Measurements from ENCODE around the gene NFIX.
A peak's percentile ranks its signal among the peaks of the same experiment; 100 is the strongest.

DNA sequence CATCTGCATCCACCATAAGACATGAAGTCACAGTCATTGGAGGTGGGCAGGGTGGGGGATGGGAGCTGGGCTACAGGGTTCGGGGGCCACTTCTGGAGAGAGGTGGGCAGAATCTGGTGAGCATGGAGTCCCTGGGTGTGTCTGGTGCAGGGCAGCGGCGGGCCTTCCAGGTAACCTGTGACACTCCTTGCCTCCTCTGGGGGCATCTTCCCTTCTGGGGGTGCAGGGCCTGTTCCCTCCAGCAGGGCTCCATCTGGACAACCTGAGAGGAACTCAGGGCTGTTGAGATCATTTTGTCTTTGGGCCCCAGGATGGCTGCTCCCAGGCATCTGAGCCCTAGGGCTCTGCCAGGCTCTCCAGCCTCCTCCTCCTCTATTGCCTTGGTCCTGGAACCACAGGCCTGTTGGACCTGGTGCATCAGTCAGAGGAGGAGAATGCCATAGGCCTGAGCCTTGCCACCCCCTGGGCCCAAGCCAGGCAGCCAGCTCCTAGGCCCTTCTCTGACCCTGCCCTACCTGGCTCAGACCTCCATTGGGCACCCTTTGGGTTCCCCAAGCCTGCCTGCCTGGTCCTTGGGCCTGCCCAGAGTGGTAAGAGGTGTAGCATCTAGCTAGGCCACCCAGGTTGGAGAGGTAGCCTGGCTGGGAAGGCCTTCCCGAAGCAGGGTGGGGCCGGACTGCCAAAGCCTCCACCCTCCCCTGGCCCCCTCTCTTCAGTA, 94.0 kb downstream of the NFIX start:
- TF ChIP-seq, protein P1, sequence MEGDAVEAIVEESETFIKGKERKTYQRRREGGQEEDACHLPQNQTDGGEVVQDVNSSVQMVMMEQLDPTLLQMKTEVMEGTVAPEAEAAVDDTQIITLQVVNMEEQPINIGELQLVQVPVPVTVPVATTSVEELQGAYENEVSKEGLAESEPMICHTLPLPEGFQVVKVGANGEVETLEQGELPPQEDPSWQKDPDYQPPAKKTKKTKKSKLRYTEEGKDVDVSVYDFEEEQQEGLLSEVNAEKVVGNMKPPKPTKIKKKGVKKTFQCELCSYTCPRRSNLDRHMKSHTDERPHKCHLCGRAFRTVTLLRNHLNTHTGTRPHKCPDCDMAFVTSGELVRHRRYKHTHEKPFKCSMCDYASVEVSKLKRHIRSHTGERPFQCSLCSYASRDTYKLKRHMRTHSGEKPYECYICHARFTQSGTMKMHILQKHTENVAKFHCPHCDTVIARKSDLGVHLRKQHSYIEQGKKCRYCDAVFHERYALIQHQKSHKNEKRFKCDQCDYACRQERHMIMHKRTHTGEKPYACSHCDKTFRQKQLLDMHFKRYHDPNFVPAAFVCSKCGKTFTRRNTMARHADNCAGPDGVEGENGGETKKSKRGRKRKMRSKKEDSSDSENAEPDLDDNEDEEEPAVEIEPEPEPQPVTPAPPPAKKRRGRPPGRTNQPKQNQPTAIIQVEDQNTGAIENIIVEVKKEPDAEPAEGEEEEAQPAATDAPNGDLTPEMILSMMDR (conservative IDR thresholded peaks at IDR 0.05 in 1 of 2, IDR thresholded peaks at IDR 0.05 in 1 of 2; ENCODE audit: low read depth in 1 of 2, low read length in 2 of 2), result peak in 1 of 2 donors; percentile 38
- TF ChIP-seq EZH2 (IDR thresholded peaks at IDR 0.05; ENCODE audit: low read length, missing control alignments), result no peak
